Measurements from ENCODE around the gene TBX2. TPM values are rescaled to one million over a fixed set of nuclear protein-coding genes. Genes with fewer than 3 reads are reported as not detected.

Gene TBX2
- total RNA-seq, 1 donor from 2014 or later, result 0.23 TPM

- no peaks in the 10 kb centered on the region for H3K9me3 Mint-ChIP-seq (ENCODE audit: unreplicated experiment)
- peaks cover 4% of the 10 kb centered on the region for H3K36me3 Mint-ChIP-seq (ENCODE audit: low read depth, unreplicated experiment)
- peaks cover 1% of the 10 kb centered on the region for H3K27me3 Mint-ChIP-seq (ENCODE audit: unreplicated experiment)
- no peak for DNase-seq (ENCODE audit: low spot score)
- H3K27ac Mint-ChIP-seq (ENCODE audit: unreplicated experiment), result no peak overlapping the region
- no peaks in the 10 kb centered on the region for H3K4me1 Mint-ChIP-seq (ENCODE audit: unreplicated experiment)
- no peak overlapping the region for H3K4me3 Mint-ChIP-seq (ENCODE audit: unreplicated experiment)
- TF ChIP-seq CTCF (IDR thresholded peaks at IDR 0.05; ENCODE audit: unreplicated experiment), result no peak
Measured at GRCh38 chr17:61366076-61366714, 33.4 kb upstream of the TBX2 start.

GRCh38 chr17:61366715-61367413, 32.8 kb upstream of the TBX2 start:
- H3K27ac Mint-ChIP-seq (ENCODE audit: unreplicated experiment), result no peak overlapping the region
- TF ChIP-seq CTCF (IDR thresholded peaks at IDR 0.05; ENCODE audit: unreplicated experiment), result no peak

DNA sequence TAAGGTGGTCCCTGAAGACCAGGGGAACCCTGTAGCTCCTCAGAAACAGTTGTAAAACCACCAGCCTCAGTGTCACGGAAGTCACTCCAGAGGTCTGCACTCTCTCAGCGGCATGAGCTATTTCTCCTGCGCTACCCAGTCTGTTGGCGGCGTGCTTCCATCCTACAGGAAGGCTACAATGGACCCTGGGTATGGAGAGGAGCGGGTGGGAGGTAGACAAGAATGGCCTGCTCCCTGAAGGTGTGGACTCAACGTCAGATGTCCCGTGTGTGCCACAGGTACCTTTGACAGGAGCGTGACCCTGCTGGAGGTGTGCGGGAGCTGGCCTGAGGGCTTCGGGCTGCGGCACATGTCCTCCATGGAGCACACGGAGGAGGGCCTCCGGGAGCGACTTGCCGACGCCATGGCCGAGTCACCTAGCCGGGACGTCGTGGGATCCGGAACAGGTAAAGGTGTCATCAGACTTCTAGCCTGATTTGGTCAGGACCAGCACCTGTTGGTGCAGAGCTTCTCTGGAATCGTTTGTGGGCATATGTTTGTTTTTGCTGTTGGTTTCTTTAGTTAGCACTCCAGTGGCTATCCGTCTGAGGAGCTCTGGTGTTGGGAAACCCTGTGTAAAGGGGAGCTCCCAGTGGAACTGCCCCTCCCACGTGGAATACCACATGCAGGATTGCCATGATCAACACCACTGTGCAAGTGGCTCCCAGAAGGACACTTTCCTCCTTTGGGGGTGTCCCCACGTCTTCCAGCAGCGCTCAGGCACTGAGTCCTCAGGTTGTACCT, 31.4 kb upstream of the TBX2 start:
- Mint-ChIP-seq H3K36me3 (ENCODE audit: low read depth, unreplicated experiment) (peaks cover 4% of the 10 kb centered on the region), H3K4me3 (ENCODE audit: unreplicated experiment) (no peak overlapping the region), H3K27me3 (ENCODE audit: unreplicated experiment) (peaks cover 1% of the 10 kb centered on the region), H3K4me1 (ENCODE audit: unreplicated experiment) (no peaks in the 10 kb centered on the region), H3K27ac (ENCODE audit: unreplicated experiment) (no peak overlapping the region), H3K9me3 (ENCODE audit: unreplicated experiment) (no peaks in the 10 kb centered on the region)
- DNase-seq (ENCODE audit: low spot score), result no peak
- no peak for TF ChIP-seq CTCF (IDR thresholded peaks at IDR 0.05; ENCODE audit: unreplicated experiment)

More at GRCh38 chr17:61366715-61367413, 32.8 kb upstream of the TBX2 start:
- H3K9me3 Mint-ChIP-seq (ENCODE audit: unreplicated experiment), result no peaks in the 10 kb centered on the region
- peaks cover 1% of the 10 kb centered on the region for H3K27me3 Mint-ChIP-seq (ENCODE audit: unreplicated experiment)
- H3K4me1 Mint-ChIP-seq (ENCODE audit: unreplicated experiment), result no peaks in the 10 kb centered on the region
- H3K4me3 Mint-ChIP-seq (ENCODE audit: unreplicated experiment), result no peak overlapping the region
- DNase-seq (ENCODE audit: low spot score), result no peak
- peaks cover 4% of the 10 kb centered on the region for H3K36me3 Mint-ChIP-seq (ENCODE audit: low read depth, unreplicated experiment)

GRCh38 chr17:61368832-61369450, 30.7 kb upstream of the TBX2 start:
- H3K27ac Mint-ChIP-seq (ENCODE audit: unreplicated experiment), result no peak overlapping the region
- no peak for DNase-seq (ENCODE audit: low spot score)
- TF ChIP-seq CTCF (IDR thresholded peaks at IDR 0.05; ENCODE audit: unreplicated experiment), result no peak
- H3K4me3 Mint-ChIP-seq (ENCODE audit: unreplicated experiment), result no peak overlapping the region
- peaks cover 1% of the 10 kb centered on the region for H3K27me3 Mint-ChIP-seq (ENCODE audit: unreplicated experiment)
- peaks cover 4% of the 10 kb centered on the region for H3K36me3 Mint-ChIP-seq (ENCODE audit: low read depth, unreplicated experiment)
- H3K9me3 Mint-ChIP-seq (ENCODE audit: unreplicated experiment), result no peaks in the 10 kb centered on the region
- H3K4me1 Mint-ChIP-seq (ENCODE audit: unreplicated experiment), result no peaks in the 10 kb centered on the region
